H9 (cell line): ENCODE data around the gene SIGLEC11. TPM values are rescaled to one million over a fixed set of nuclear protein-coding genes. Genes with fewer than 3 reads are reported as not detected.

Experiments used
- DNase-seq: peaks from one replicate; pipeline ENCODE4 v3.0.0-alpha.2; 2017
- H2AFZ ChIP-seq: one replicate; pipeline ENCODE4 v1.6.1; 2013; ENCODE audit warnings: mild to moderate bottlenecking, low read length, control low read depth, moderate library complexity
- H2AK5ac ChIP-seq: 2 replicates; pipeline ENCODE4 v1.6.1; 2013; ENCODE audit warnings: low read length, control low read depth, mixed read lengths; ENCODE audit not compliant: insufficient read length
- H2BK120ac ChIP-seq: one replicate; pipeline ENCODE4 v1.6.1; 2013; ENCODE audit warnings: low read depth, mild to moderate bottlenecking, low read length, control low read depth, inconsistent platforms; ENCODE audit not compliant: poor library complexity, severe bottlenecking
- H2BK12ac ChIP-seq: 2 replicates; pipeline ENCODE4 v1.6.1; 2013; ENCODE audit warnings: low read length, control low read depth, mixed read lengths, low read depth; ENCODE audit not compliant: insufficient read length
- H2BK15ac ChIP-seq: 2 replicates; pipeline ENCODE4 v1.6.1; 2013; ENCODE audit warnings: low read depth, low read length, control low read depth
- H2BK20ac ChIP-seq: one replicate; pipeline ENCODE4 v1.6.1; 2013; ENCODE audit warnings: low read depth, mild to moderate bottlenecking, low read length, control low read depth, inconsistent platforms; ENCODE audit not compliant: poor library complexity, severe bottlenecking
- H2BK5ac ChIP-seq: 2 replicates; pipeline ENCODE4 v1.6.1; 2013; ENCODE audit warnings: low read length, control low read depth, mixed read lengths; ENCODE audit not compliant: insufficient read length
- H3K14ac ChIP-seq: 2 replicates; pipeline ENCODE4 v1.6.1; 2013; ENCODE audit warnings: low read length, control low read depth; ENCODE audit not compliant: insufficient read depth
- H3K18ac ChIP-seq: 2 replicates; pipeline ENCODE4 v1.6.1; 2013; ENCODE audit warnings: low read depth, mild to moderate bottlenecking, mixed read lengths, low read length, control low read depth; ENCODE audit not compliant: insufficient read length
- H3K23ac ChIP-seq: 2 replicates; pipeline ENCODE4 v1.6.1; 2013; ENCODE audit warnings: low read length, control low read depth, mixed read lengths, low read depth; ENCODE audit not compliant: insufficient read length
- H3K23me2 ChIP-seq: 2 replicates; pipeline ENCODE4 v1.6.1; 2013; ENCODE audit warnings: low read depth, mild to moderate bottlenecking, mixed read lengths, low read length, control low read depth; ENCODE audit not compliant: insufficient read length, poor library complexity, severe bottlenecking
- H3K27ac ChIP-seq: 2 replicates; pipeline ENCODE4 v1.5.1; 2013; ENCODE audit warnings: low read length, control low read depth, mixed read lengths, low read depth; ENCODE audit not compliant: insufficient read length
- H3K27me3 ChIP-seq: 2 replicates; pipeline ENCODE4 v1.6.1; 2013; ENCODE audit warnings: low read length, control low read depth, inconsistent platforms; ENCODE audit not compliant: insufficient read depth
- H3K4ac ChIP-seq: 2 replicates; pipeline ENCODE4 v1.6.1; 2013; ENCODE audit warnings: low read depth, mild to moderate bottlenecking, control low read depth, inconsistent platforms, low read length, moderate library complexity
- H3K4me1 ChIP-seq: 2 replicates; pipeline ENCODE4 v1.6.1; 2013; ENCODE audit warnings: low read length, control low read depth, inconsistent platforms; ENCODE audit not compliant: insufficient read depth
- H3K4me2 ChIP-seq: 2 replicates; pipeline ENCODE4 v1.6.1; 2013; ENCODE audit warnings: low read length, control low read depth, mixed read lengths; ENCODE audit not compliant: insufficient read length, insufficient read depth
- H3K56ac ChIP-seq: 2 replicates; pipeline ENCODE4 v1.6.1; 2013; ENCODE audit warnings: low read depth, mild to moderate bottlenecking, mixed read lengths, low read length, control low read depth; ENCODE audit not compliant: insufficient read length
- H3K79me1 ChIP-seq: 2 replicates; pipeline ENCODE4 v1.6.1; 2013; ENCODE audit warnings: low read depth, mild to moderate bottlenecking, moderate library complexity, low read length, control low read depth, inconsistent platforms; ENCODE audit not compliant: insufficient read depth, poor library complexity, severe bottlenecking
- H3K79me2 ChIP-seq: 2 replicates; pipeline ENCODE4 v1.6.1; 2013; ENCODE audit warnings: low read length, control low read depth, inconsistent platforms; ENCODE audit not compliant: insufficient read depth
- H3K9ac ChIP-seq: 2 replicates; pipeline ENCODE4 v1.6.1; 2013; ENCODE audit warnings: low read length, control low read depth, mixed read lengths; ENCODE audit not compliant: insufficient read length; ENCODE audit errors: extremely low read depth
- H3K9me3 ChIP-seq: one replicate; pipeline ENCODE4 v1.6.1; 2013; ENCODE audit warnings: low read depth, low read length, inconsistent platforms; ENCODE audit not compliant: control insufficient read depth
- H3T11ph ChIP-seq: one replicate; pipeline ENCODE4 v1.6.1; 2013; ENCODE audit warnings: mild to moderate bottlenecking, low read length, control low read depth, inconsistent platforms
- H4K20me1 ChIP-seq: one replicate; pipeline ENCODE4 v1.6.1; 2013; ENCODE audit not compliant: control insufficient read depth, insufficient read length, insufficient read depth
- H4K5ac ChIP-seq: 2 replicates; pipeline ENCODE4 v1.6.1; 2013; ENCODE audit warnings: low read depth, mild to moderate bottlenecking, mixed read lengths, low read length, control low read depth; ENCODE audit not compliant: insufficient read length
- H4K8ac ChIP-seq: replicated peaks from 2 replicates; pipeline ENCODE4 v1.6.1; 2013; ENCODE audit warnings: low read length, control low read depth, mixed read lengths, low read depth; ENCODE audit not compliant: insufficient read length
- H4K91ac ChIP-seq: 2 replicates; pipeline ENCODE4 v1.6.1; 2013; ENCODE audit warnings: low read depth, mild to moderate bottlenecking, moderate library complexity, mixed read lengths, low read length, control low read depth; ENCODE audit not compliant: insufficient read length
- H3K27ac Mint-ChIP-seq, 3 experiments: 2 replicates in 2 of 3; 3 replicates in 1 of 3; pipeline ENCODE4 v1.8.0; 2020 to 2021; ENCODE audit warnings: mixed read lengths in 3 of 3, mild to moderate bottlenecking in 1 of 3, moderate library complexity in 1 of 3
- H3K27me3 Mint-ChIP-seq: 2 replicates; pipeline ENCODE4 v1.8.0; 2021; ENCODE audit warnings: low read depth, mild to moderate bottlenecking, moderate library complexity, mixed read lengths
- H3K36me3 Mint-ChIP-seq, 3 experiments: 2 replicates in 2 of 3; 3 replicates in 1 of 3; pipeline ENCODE4 v1.8.0; 2020 to 2021; ENCODE audit warnings: low read depth in 3 of 3, mixed read lengths in 3 of 3; ENCODE audit not compliant: insufficient read depth in 1 of 3
- H3K4me1 Mint-ChIP-seq, 2 experiments: 2 replicates each; pipeline ENCODE4 v1.8.0; 2020; ENCODE audit warnings: mixed read lengths in 2 of 2
- H3K4me3 Mint-ChIP-seq, 2 experiments: 2 replicates in 1 of 2; 3 replicates in 1 of 2; pipeline ENCODE4 v1.8.0; 2020 to 2021; ENCODE audit warnings: mild to moderate bottlenecking in 2 of 2, mixed read lengths in 2 of 2, moderate library complexity in 1 of 2
- H3K9me3 Mint-ChIP-seq, 2 experiments: 2 replicates in 1 of 2; 3 replicates in 1 of 2; pipeline ENCODE4 v1.8.0; 2020; ENCODE audit warnings: mild to moderate bottlenecking in 2 of 2, mixed read lengths in 2 of 2, moderate library complexity in 1 of 2
- CTCF ChIP-seq: fragments of 200-600 bp; sonication (generic); conservative IDR thresholded peaks from 3 replicates; pipeline ENCODE4 v1.8.0; 2021; ENCODE audit warnings: antibody characterized with exemption, mild to moderate bottlenecking
- WGBS: extraction: QIAGEN DNeasy Blood & Tissue Kit; methylation state at CpG from one replicate; pipeline ENCODE4 v1.1.7; 2013; ENCODE audit warnings: missing lambda C conversion rate, low lambda C conversion rate, mixed read lengths; ENCODE audit not compliant: insufficient read length; ENCODE audit errors: extremely low coverage; 5-methylcytosine and 5-hydroxymethylcytosine counted together
- total RNA-seq: library from RNA; stranded (reverse); gene quantifications from 2 replicates; pipeline ENCODE4 v1.2.1, GENCODE V29; 2021

SIGLEC11 gene
- total RNA-seq, 1 experiment from 2014 or later, result not detected

- Histone ChIP-seq H2BK120ac (no peak overlapping the region), H4K20me1 (peaks cover 4% of the 10 kb centered on the region), H3K4me2 (no peak overlapping the region), H2BK15ac (no peak overlapping the region), H3K79me1 (peaks cover 12% of the 10 kb centered on the region), H3K4me1 (no peaks in the 10 kb centered on the region), H2BK20ac (no peak overlapping the region), H3K4ac (no peak overlapping the region), H2BK5ac (no peak overlapping the region), H3K56ac (no peak overlapping the region), H3K79me2 (peaks cover 20% of the 10 kb centered on the region; the same call in 1 of the 2 replicates), H3K9me3 (no peaks in the 10 kb centered on the region), H2BK12ac (no peak overlapping the region), H3K18ac (no peak overlapping the region), H3K9ac (no peak overlapping the region), H2AK5ac (no peak overlapping the region), H3T11ph (no peak overlapping the region), H3K27ac (no peak overlapping the region), H3K27me3 (no peaks in the 10 kb centered on the region), H4K8ac (no peak overlapping the region), H4K5ac (no peak overlapping the region), H2AFZ (no peak overlapping the region), H3K23ac (no peak overlapping the region), H4K91ac (no peak overlapping the region), H3K14ac (no peak overlapping the region), H3K23me2 (no peaks in the 10 kb centered on the region)
- Mint-ChIP-seq H3K9me3 (peaks cover 0 to 3% of the 10 kb centered on the region in 2 experiments; a peak in 1 of 5 replicates), H3K36me3 (peaks cover 56 to 87% (median 83%) of the 10 kb centered on the region in 3 experiments), H3K4me3 (no peak overlapping the region), H3K27ac (no peak overlapping the region; a peak in 1 of 7 replicates), H3K4me1 (peaks cover 27 to 41% of the 10 kb centered on the region in 2 experiments), H3K27me3 (no peaks in the 10 kb centered on the region)
- no CpG with 5 or more reads among the region's 8 CpGs for WGBS
- DNase-seq, result no peak
- TF ChIP-seq CTCF, result no peak
Measured at GRCh38 chr19:49918089-49918488, 42.9 kb downstream of the SIGLEC11 start.
